ENCODE data around the gene S100A10.

The S100A10 gene

GRCh38 chr1:151964510-151964909 lies 29.1 kb downstream of the S100A10 start:
- no peak for DNase-seq (ENCODE audit: low spot score)

DNA sequence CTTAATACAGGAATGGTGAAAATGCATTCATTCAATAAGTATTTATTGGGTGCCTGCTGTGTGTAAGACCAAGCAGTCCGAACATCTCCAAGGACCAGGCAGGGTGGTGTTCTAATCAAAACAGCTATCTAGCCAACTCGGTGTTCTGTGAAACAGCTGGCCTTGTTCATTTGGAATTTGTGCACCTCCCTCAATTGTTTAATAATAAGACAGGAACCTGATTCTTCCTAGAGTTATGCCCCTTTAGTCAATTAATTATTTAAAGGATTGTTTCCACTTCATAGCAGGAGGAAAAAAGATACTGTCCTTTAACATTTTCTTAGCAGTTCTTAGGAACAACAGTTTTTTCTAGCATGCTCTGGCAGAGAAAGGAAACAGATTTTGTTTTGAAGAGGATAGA lies 30.4 kb downstream of the S100A10 start:
- DNase-seq (ENCODE audit: low spot score), result no peak

DNA sequence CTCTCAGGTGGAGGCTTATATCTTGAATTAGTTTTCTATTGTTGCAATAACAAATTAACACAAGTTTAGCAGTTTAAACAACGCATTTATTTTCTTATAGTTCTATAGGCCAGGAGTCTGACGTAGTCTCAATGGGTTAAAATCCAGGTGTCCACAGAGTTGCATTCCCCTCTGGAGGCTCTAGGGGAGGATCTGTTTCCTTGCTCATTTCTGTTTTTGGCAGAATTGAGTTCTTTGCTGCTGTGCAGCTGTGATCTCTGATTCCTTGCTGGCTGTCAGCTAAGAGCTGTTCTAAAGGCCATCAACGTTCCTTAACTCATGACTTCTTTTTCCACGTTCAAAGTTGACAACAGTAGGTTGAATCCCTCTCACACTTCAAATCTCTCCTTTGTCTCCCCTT lies 31.8 kb downstream of the S100A10 start:
- DNase-seq (ENCODE audit: low spot score), result no peak

DNA sequence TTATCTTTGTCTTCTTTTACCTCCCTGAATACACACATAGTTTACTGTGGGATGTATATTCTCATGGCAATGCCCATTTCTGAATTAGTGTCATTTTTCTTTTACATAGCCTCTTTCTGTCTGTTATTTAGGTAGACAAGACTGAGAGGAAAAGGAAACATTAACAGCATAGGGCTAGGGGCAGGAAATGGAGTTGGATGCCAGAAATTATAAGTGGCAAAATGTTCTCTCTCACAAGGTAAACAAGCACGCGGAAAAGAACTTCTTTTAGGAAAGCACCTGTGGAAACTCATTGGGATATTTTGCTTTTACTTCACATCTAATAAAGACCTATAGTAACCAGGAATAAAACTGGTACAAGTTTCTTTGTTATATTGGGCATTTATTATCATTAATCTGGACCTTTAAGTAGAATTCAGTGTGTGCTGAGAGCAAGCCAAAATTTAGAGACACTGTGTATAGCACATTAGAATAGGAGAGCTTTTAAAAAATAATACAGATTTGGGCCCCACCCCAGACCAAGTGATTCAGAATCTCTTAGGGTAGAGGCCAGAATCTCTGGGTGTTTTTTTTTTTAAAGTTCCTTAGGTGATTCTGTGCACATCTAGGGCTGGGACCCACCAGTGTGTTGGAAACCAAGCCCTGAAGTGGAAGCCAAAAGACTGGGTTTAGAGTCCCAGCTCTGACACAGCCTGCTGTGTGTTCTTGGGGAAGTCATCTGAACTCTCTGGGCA lies 32.7 kb downstream of the S100A10 start:
- no peak for DNase-seq (ENCODE audit: low spot score)

GRCh38 chr1:151958959-151959358 lies 34.7 kb downstream of the S100A10 start:
- no peak for DNase-seq (ENCODE audit: low spot score)

- no peak for DNase-seq (ENCODE audit: low spot score)
Measured at GRCh38 chr1:151956957-151957497, 36.6 kb downstream of the S100A10 start.

DNA sequence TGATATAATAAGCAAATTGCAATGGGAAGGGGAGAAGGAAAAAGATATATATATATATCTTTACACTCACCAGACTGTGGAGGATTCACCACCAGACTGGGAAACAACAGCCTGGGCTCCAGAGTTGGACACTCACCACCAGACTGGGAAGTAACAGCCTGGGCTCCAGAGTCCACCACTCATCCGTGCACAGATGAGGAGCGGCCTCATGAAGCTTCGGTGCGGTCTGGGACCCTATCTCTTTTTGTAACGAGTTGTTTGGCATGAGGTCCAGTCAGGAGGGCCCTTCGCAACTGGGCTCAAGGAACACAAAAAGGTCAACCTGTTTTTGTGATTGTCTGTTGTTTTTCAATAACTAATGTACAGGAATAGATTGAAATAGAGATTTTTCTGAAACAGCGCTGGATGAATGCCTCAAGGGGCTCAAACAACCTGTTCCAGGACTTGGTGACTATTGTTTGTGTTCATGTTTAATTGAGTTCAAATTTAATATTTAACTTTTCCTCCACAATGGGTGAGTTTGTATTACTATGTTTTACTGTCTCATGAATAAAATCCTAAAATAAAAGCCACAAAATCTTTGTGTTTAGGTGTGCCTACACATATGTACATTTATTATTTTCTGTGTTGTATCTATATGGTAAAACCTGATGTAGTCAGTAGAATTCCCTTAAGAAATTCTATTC lies 40.1 kb downstream of the S100A10 start:
- DNase-seq (ENCODE audit: low spot score), result no peak

GRCh38 chr1:151952811-151953210 lies 40.8 kb downstream of the S100A10 start:
- DNase-seq (ENCODE audit: low spot score), result no peak

GRCh38 chr1:151949371-151950193 lies 44.1 kb downstream of the S100A10 start:
- no peak for DNase-seq (ENCODE audit: low spot score)

DNA sequence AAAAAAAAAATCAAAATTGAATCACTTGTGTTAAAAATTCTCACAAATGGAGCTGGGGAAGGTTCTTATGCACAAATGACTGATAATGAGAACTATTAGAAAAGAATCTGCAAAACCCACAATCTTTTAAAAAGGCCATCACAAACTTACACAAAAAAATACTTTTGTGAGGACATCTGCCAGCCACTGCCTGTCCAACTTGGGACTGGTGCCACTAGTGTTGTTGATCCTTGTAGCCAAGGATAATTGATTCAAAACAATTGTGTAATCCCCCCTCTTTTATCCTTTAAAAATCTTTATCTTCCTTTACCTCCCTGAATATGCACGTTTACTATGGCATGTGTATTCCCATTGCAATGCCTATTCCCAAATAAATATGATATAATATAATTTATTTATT lies 45.2 kb downstream of the S100A10 start:
- no peak for DNase-seq (ENCODE audit: low spot score)

- peak; percentile 79 for DNase-seq (ENCODE audit: low spot score)
Measured at GRCh38 chr1:151947140-151947539, 46.5 kb downstream of the S100A10 start.

GRCh38 chr1:151945725-151946722 lies 47.6 kb downstream of the S100A10 start:
- DNase-seq (ENCODE audit: low spot score), result peak; percentile 82

GRCh38 chr1:151944857-151945575 lies 48.6 kb downstream of the S100A10 start:
- DNase-seq (ENCODE audit: low spot score), result no peak

GRCh38 chr1:151944126-151944856 lies 49.4 kb downstream of the S100A10 start:
- DNase-seq (ENCODE audit: low spot score), result no peak

- no peak for DNase-seq (ENCODE audit: low spot score)
Measured at GRCh38 chr1:151943591-151943990, 50.1 kb downstream of the S100A10 start.

- DNase-seq (ENCODE audit: low spot score), result no peak
Measured at GRCh38 chr1:151942882-151943281, 50.8 kb downstream of the S100A10 start.

DNA sequence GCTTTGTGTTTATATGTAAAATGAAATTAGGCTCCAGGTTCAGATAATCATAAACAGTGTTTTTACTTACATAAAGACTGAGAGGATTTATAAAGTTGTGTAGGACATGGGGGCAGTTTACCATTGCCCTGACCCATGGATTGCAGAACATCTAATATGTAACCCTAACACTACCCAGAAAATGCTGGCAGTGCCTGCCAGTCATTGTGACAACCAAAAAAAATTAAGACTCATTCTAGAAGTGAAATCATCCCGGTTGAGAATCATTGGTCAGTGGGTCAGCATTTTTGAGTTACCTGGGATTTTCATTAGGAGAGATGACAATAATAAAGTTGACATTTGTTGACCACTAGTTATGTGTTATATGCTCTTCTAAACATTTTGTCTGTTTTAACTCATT lies 53.1 kb downstream of the S100A10 start:
- no peak for DNase-seq (ENCODE audit: low spot score)

GRCh38 chr1:151939779-151940178 lies 53.9 kb downstream of the S100A10 start:
- DNase-seq (ENCODE audit: low spot score), result no peak

- DNase-seq (ENCODE audit: low spot score), result no peak
Measured at GRCh38 chr1:151939141-151939540, 54.5 kb downstream of the S100A10 start.

GRCh38 chr1:151936653-151937052 lies 57.0 kb downstream of the S100A10 start:
- DNase-seq (ENCODE audit: low spot score), result no peak

Data from RKO (cell line).